Right hindlimb (tissue), 1 donor: ENCODE results near the gene UROC1.

Source experiments
- DNase-seq: peaks from one replicate; pipeline ENCODE4 v3.0.0-alpha.2; 2018

The UROC1 gene

GRCh38 chr3:126438186-126438585 is 79.4 kb downstream of the UROC1 start:
- no peak for DNase-seq

- no peak for DNase-seq
Measured at GRCh38 chr3:126436826-126437717, 80.5 kb downstream of the UROC1 start.

GRCh38 chr3:126435456-126436315 is 81.9 kb downstream of the UROC1 start:
- no peak for DNase-seq

- no peak for DNase-seq
Measured at GRCh38 chr3:126434931-126435411, 82.6 kb downstream of the UROC1 start.

- DNase-seq, result no peak
Measured at GRCh38 chr3:126434264-126434590, 83.3 kb downstream of the UROC1 start.

GRCh38 chr3:126433496-126434263 is 83.9 kb downstream of the UROC1 start:
- DNase-seq, result no peak

- DNase-seq, result no peak
Measured at GRCh38 chr3:126433105-126433430, 84.5 kb downstream of the UROC1 start.

- no peak for DNase-seq
Measured at GRCh38 chr3:126432361-126433104, 85.0 kb downstream of the UROC1 start.
